Putamen (tissue), 1 donor: ENCODE data around the gene GINS3.
"Not testable (repeated sequence)": the region's sequence is repeated elsewhere in the genome, so short reads cannot be mapped to it uniquely, and the experiment has no call there.

Experiments used
- DNase-seq: peaks from one replicate; pipeline ENCODE4 v3.0.0-alpha.2; 2016; ENCODE audit warnings: low spot score

The GINS3 gene

DNA sequence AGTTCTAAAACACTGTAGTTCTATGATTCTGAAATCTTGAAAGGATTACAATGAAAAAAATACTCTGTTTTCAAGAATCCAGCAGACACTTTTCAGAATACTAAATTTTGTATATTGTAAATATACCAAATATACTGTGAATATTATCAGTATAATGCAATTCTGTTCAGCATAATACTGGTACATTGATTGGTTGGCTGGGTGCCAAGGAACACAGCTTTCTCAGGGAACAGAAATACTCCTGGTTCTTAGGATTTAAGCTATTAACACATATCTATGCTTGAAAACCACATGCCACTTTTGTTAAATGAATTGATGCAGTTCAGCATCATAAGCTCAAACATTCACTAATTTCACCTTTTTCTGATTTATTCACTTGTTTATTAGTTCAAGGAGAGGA is 2.5 kb upstream of the GINS3 start:
- DNase-seq, result no peak

DNA sequence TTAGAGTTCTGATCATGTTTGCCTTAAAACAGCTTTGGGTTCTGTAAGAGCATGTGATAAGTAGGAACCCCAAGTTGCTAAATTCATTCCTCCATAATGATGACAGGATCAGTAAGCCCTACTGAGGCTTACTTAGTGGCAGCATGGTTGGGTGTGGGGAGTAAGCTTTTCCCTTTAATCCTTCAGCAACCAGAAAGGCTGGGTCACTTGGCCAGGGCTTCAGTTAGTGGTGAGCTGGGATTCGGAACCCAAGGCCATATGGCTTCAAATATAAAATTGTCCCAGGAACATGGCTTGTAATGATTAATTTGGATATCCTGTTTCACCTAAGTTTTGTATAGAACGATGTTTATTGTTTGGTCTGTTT is 850 bp downstream of the GINS3 start:
- no peak for DNase-seq

DNA sequence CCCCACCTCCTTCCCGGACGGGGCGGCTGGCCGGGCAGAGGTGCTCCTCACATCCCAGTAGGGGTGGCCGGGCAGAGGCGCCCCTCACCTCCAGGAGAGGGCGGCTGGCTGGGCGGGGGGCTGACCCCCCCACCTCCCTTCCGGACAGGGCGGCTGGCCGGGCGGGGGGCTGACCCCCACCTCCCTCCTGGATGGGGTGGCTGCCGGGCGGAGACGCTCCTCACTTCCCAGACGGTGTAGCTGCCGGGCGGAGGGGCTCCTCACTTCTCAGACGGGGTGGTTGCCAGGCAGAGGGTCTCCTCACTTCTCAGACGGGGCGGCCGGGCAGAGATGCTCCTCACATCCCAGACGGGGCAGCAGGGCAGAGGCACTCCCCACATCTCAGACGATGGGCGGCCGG is 4.6 kb downstream of the GINS3 start:
- not testable (repeated sequence) for DNase-seq

DNA sequence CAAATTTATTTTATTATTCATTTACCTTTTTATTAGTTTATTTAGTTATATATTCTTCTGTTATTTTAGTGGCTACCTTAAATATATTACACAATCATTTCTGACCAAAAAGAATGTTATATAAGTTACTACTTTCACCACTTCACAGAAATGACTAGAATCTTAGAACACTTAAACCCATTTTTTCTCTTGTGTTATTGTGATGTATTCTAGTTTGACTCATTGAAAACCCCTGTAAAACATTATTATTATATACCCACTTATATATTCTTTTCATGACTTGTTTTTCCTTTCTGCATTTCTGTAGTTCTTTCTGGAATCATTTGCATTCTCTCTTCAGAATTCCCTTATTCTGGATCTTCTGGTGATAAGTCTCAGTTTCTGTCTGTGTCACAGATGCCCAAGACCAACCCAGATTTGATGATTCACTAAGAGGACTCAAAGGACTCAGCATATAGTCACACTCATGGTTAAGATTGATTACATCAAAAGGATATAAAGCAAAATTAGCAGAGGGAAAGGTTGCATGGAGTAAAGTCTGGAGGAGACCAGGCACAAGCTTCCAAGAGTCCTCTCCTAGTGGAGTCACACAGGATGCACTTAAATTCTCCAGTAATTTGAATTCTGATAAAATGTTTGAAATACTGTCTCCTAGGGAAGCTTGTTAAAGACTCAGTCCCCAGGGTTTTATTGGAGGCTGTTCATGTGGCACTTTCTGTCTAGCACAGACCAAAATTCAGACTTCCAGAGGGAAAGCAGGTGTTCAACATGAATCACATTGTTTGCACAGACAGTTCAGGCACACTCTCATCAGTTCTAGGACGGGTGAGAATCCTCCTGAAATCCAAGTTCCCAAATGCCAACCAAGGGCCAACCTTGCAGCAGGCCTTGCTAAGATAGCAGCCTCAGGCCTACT is 7.7 kb downstream of the GINS3 start:
- no peak for DNase-seq

DNA sequence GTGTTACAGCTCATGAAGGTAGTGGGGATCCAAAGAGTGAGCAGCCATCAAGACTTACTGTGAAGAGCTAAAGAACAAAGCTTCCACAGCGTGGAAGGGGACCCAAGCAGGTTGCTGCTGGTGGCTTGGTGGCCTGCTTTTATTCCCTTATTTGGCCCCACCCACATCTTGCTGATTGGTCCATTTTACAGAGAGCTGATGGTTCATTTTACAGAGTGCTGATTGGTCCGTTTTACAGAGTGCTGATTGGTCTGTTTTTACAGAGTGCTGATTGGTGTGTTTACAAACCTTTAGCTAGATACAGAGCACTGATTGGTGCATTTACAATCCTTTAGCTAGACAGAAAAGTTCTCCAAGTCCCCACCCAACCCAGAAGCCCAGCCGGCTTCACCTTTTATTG is 9.0 kb downstream of the GINS3 start:
- not testable (repeated sequence) for DNase-seq

DNA sequence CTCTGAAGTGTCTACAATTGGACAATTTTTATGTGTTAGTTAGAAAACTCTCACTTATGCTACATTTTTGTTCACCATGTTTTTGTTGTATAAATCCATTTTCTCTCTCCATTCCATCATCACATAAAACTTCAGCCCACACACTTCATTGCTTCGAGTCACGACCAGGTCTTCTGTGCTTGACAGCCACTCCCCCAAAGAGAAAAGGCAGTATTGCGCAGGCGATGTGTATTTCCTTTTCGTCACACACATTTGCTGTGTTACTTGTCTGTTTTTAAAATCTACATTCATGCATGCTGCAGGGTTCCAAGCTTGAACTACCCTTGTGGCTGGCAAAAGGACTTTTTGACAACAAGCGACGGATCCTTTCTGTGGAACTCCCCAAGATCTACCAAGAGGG is 10.5 kb downstream of the GINS3 start:
- DNase-seq, result no peak

DNA sequence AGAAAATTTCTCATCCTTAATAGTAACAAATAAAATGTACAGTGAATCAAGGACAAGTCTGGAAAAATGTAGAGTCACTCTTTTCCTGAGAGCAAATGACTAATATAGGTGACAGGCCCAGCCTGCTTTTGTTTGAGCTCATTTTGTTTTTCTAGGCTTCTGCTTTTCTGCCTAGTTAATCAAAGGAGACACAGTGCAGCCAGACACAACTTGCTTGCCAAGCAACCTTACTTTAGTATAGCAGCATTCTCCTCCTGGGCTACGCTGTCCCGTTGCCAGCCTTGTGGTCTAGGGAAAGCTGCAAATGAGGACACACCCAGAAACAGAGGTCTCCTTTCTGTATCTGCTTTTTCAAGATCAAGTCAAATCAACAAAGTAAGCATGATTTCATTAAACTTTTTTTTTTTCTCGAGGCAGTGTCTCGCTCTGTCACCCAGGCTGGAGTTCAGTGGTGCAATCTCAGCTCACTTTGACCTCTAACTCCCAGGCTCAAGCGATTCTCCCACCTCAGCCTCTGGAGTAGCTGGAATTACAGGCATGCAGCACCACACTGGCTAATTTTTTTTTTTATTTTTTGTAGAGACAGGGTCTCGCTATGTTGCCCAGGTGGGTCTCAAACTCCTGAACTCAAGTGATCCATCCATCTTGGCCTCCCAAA is 17.2 kb downstream of the GINS3 start:
- DNase-seq, result no peak

DNA sequence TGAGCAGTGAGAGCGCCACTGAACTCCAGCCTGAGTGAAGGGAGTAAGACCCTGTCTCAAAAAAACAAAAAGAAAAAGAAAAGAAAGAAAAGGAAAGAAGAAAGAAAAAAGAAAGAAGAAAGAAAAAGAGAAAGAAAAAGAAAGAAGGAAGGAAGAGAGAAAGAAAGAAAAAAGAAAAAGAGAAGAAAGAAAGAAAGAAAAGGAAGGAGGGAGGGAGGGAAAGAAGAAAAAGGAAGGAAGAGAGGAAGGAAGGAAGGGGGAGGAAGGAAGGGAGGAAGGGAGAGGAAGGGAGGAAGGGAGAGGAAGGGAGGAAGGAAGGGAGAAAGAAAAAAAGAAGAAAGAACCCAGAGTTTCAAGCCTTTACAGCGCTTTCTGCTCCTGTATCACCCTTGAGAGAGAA is 19.1 kb downstream of the GINS3 start:
- no peak for DNase-seq

DNA sequence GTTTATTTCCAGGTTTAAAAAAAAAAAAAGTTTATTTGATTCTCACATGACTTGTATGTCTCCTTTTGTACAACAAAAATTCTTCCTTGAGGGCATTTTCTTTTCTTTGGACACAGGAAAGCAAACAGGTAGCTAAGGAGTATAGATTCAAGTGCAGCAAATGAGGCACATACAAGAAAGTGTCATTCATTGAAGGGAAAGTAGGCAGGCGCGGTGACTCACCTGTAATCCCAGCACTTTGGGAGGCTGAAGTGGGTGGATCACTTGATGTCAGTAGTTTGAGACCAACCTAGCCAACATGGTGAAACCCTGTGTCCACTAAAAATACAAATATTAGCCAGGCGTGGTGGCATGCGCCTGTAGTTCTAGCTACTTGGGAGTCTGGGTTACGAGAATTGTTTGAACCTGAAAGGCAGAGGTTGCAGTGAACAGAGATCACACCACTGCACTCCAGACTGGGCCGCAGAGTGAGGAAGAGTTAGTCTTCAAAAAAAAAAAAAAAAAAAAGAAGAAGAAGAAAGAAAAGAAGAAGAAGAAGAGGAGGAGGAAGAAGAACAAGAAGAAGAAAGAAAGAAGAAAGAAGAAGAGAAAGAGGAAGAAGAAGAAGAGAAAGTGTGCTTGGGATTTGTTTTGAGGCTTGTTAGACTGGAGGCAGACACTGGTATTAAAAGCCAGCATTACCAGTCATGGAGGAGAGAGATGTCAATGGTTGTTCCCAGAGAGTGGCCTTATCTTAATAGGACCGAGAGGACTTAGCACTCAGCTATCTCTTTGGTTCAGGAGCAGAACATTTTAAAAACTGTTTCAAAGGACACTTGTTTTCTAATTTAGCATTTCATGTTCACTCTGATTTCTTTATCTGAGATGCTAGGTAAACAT is 19.7 kb downstream of the GINS3 start:
- no peak for DNase-seq

DNA sequence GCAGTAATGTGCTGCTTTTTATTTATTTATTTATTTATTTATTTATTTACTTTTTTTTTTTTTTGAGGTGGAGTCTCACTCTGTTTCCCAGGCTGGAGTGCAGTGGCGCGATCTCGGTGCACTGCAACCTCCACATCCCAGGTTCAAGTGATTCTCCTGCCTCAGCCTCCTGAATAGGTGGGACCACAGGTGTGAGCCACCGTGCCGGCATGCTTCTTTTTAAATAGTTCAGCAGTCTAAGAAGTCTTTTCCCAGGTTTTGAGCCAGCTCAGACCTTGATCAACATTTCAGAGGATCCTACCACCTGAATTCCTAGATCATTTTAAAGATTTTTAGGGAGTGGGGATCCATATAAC is 20.3 kb downstream of the GINS3 start:
- DNase-seq, result not testable (repeated sequence)

DNA sequence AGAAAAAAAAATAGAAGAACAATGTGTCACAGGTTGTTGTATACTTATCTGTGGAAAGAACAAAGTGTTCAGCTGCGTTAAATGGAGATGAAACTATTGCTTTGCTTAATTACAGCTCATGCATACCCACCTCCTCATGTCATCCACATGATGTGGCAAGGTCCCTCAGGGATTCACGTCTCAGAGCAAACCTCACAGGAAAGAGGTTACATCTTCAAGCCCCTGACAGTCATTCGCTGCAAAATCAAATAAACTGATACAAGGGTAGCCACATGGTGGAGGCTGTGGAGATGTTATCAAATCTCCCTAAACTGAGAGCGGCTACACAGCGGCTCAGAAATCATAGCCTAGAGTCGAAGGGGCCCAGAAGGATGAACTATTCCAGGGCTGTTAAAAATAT is 21.1 kb downstream of the GINS3 start:
- DNase-seq, result peak; percentile 76

DNA sequence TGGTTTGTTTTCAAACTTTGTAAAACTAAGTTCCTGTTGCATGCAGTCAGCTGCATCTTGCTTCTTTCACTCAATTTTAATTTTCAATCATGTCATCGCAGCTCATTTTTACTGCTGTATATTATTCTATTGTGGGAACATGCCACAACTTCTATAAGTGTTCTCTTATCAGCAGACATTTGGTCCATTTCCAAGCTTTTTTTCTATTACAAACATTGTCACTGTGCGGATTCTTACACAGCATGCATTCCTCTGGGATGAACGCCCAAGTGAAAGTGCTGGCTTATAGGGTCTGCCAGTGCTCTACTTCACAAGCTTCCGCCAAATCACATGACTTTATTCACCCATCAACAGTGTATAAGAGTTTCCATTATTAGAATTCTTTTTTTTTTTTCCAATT is 22.7 kb downstream of the GINS3 start:
- DNase-seq, result no peak

DNA sequence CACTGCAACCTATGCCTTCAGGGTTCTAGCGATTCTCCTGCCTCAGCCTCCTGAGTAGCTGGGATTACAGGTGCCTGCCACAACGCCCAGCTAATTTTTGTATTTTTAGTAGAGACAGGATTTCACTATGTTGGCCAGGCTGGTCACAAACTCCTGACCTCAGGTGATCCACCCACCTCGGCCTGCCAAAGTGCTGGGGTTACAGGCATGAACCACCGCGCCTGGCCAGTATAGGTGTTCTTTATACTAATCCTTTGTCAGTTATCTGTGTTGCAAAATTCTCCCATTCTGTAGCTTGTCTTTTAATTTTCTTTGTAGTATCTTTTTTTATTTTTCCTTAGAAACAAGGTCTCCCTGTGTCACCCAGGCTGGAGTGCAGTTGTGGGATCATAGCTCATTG is 23.7 kb downstream of the GINS3 start:
- DNase-seq, result not testable (repeated sequence)

DNA sequence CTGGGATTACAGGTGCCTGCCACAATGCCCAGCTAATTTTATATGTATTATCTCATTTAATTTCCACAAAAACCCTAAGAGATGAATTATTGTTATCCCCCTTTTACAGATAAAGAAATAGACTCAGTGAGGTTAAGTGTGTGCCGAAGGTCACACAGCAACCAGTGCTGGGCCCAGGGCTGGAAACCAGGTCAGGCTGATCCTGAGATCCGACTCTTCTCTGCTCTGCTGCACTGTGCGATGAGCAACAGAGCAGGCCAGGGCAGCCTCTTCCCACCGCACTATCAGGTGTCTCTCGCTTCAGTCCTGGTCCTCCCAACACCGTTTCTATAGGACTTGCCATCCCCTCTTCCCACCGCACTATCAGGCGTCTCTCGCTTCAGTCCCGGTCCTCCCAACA is 24.8 kb downstream of the GINS3 start:
- DNase-seq, result no peak

DNA sequence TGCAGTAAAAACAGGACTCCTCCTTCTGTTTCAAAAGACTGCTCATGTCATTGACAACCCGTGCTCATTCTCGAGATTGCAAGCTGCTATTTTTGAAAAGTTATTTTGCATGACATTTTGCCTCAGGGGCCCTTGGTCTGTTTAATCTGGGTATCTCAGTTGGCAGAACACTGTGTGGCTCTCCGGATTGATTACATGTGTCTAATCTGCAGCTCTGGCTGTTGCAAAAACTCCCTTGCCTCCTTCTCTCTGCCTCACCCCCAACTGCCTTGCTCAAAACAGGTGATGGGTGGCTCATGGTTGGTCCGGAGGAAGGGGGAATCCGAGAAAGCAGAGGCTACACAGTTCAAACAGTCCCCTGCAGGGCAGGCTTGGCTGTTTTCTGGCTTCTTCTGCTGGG is 25.3 kb downstream of the GINS3 start:
- no peak for DNase-seq

DNA sequence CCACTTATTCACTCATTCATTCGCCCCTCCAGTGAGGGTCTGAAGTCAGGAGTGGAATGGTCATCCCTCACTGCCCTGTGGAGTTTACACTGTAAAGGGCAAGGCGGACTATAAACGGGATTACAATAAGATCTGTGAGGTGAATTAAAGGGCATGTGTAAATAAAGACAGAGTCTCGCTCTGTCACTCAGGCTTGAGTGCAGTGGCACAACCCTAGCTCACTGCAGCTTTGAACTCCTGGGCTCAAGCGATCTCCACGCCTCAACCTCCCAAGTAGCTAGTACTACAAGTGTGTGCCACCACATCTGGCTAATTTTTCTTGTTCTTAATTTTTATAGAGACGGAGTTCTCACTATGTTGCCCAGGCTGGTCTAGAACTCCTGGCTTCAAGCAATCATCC is 25.8 kb downstream of the GINS3 start:
- no peak for DNase-seq

DNA sequence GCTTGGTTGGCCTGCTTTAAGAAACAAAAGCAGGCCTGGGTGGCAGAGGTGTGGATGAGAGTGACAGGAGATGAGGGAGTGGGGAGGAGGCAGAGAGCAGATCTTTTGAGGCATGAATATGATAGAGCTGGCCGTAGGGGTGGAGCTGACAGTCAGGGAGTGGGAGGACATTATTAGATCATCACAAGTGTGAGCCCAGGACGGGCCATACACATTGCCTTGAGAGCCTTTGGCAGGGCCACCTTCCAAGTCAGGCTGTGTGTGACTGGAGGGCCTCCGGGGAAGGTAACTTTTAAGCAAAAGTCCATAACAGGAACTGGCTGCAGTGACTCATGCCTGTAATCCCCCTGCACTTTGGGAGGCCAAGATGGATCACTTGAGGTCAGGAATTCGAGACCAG is 26.3 kb downstream of the GINS3 start:
- DNase-seq, result peak; percentile 40

DNA sequence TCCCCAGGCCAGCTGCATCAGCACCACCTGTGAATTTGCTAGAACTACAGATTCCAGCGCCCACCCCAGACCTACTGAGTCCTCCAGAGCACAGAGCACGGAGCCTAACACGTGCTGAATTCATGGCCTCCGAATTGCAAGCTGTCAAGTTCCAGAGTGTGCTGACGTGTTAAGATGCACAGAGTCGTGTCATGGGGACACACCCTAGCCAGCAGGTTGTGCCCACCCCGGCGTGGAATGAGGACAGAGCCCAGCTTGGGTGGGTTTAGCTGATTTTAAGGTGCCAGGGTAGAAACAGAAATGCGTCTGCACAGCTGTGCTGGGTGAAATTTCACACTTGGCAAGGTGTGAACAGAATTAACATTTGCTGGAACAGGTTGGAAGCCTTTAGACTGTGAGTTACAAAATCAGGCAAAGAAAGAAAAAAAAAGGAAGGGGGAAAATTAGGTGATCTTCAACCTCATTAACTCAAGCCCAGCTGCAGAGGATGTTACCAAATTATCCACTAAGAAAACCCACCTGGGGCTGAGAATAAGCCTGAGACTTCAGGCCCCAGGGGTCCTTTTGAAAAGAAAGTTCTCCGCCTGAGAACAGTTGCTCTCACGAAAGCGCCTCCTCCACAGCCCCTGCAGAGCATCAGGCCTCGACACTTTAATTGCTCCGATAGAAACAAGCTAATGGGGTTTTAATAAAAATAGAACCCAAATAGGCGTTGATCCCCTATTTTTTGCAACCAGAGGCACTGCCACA is 27.1 kb downstream of the GINS3 start:
- DNase-seq, result peak; percentile 50

DNA sequence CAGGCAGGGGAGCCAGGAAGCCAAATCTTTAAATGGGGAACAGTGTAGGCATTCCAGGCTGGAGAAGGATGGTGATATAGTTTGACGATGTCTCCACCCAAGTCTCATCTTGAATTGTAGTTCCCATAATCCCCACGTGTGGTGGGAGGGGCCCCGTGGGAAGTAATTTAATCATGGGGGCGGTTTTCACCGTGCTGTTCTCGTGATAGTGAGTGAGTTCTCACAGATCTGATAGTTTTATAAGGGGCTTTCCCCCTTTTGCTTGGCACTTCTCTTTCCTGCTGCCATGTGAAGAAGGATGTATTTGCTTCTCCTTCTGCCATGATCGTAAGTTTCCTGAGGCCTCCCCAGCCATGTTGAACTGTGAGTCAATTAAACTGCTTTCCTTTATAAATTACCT is 28.8 kb downstream of the GINS3 start:
- DNase-seq, result peak; percentile 74

DNA sequence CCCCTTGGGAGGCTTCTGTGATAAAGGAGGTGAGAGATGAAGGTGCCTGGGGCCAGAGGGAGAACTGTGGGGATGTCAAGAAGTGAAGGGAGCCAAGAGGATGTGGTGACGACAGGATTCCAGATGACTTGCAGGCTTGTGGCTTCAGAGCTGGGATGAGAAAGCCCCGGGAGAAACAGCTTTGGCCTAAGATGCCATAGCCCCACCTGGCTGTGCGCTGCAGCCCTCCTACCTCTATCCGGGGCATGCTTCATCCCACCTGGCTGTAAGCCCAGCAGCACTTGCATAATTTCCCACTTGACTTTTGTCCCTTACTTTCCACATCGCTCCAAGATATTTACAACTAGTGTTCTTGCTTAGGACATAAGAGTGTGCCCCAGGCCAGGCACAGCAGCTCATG is 29.3 kb downstream of the GINS3 start:
- no peak for DNase-seq

DNA sequence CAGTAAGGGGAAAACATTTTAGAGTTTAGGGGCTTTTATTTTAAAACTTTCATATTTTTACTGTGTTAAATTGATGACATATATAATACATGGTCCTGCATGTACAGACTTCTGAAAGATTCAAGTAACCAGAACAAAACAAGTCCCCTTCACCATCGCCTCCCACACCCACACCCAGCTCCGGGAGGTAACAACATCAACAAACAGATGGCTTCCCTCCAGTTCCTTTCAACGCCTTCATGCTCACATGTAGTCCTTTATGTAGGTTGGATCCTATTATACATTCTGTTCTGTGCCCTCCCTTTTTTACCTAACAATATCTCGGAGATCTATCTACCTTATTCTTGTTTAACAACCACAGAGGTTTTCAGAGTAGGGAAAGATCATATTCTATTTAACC is 30.5 kb downstream of the GINS3 start:
- peak; percentile 37 for DNase-seq

DNA sequence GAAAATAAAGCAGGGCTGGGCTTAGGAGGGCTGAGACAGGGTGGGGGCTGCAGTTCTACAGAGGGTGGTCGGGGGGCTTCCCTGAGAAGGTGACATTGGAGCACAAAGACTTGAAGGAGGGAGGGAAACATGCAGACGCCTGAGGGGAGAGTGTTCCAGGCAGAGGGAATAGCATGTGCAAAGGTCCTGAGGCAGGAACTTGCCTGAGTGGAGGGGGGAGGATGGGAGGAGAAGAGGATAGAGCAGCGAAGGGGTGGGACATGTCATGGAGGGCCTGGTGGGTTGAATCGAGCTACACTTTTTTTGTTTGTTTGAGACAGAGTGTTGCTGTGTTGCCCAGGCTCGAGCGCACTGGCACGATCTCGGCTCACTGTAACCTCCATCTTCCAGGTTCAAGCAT is 33.0 kb downstream of the GINS3 start:
- DNase-seq, result no peak
